DND-41 (cell line): ENCODE data around the gene LRGUK.

ENCODE experiments used
- ATAC-seq: fragments of 200-7000 bp; cut with Tn5 transposase; 3 replicates; pipeline ENCODE4 v1.9.1; 2021; ENCODE audit warnings: low read depth; ENCODE audit not compliant: insufficient read depth
- DNase-seq: peaks from one replicate; pipeline ENCODE4 v3.0.0-alpha.2; 2020
- H2AFZ ChIP-seq: 2 replicates; pipeline ENCODE4 v1.6.0; 2012; ENCODE audit warnings: low read depth, low read length
- H3K27ac ChIP-seq: 2 replicates; pipeline ENCODE4 v1.5.1; 2012; ENCODE audit warnings: low read length, inconsistent platforms
- H3K27me3 ChIP-seq: fragments of 200-600 bp; sonication (generic); 2 replicates; pipeline ENCODE4 v1.6.0; 2012; ENCODE audit warnings: low read length, mild to moderate bottlenecking, inconsistent platforms; ENCODE audit not compliant: insufficient read depth, poor library complexity
- H3K36me3 ChIP-seq: 2 replicates; pipeline ENCODE4 v1.5.1; 2012; ENCODE audit warnings: low read length, inconsistent platforms; ENCODE audit not compliant: insufficient read depth
- H3K4me1 ChIP-seq: 2 replicates; pipeline ENCODE4 v1.5.1; 2012; ENCODE audit warnings: mild to moderate bottlenecking, low read length; ENCODE audit not compliant: insufficient read depth
- H3K4me2 ChIP-seq: 2 replicates; pipeline ENCODE4 v1.6.0; 2012; ENCODE audit warnings: mild to moderate bottlenecking, moderate library complexity, low read length, inconsistent platforms; ENCODE audit not compliant: insufficient read depth
- H3K4me3 ChIP-seq, 2 experiments: fragments of 200-600 bp in 1 of 2; shearing (Covaris generic) in 1 of 2; 2 replicates each; pipeline ENCODE4 v1.5.1; 2012 to 2016; ENCODE audit warnings: inconsistent platforms in 2 of 2, low read length in 2 of 2, mild to moderate bottlenecking in 2 of 2, low read depth in 1 of 2, moderate library complexity in 1 of 2
- H3K79me2 ChIP-seq: 2 replicates; pipeline ENCODE4 v1.6.0; 2012; ENCODE audit warnings: low read length, inconsistent platforms; ENCODE audit not compliant: insufficient read depth
- H3K9ac ChIP-seq: 2 replicates; pipeline ENCODE4 v1.6.0; 2012; ENCODE audit warnings: low read depth, mild to moderate bottlenecking, inconsistent platforms, low read length, moderate library complexity
- H3K9me3 ChIP-seq: 2 replicates; pipeline ENCODE4 v1.5.1; 2012; ENCODE audit warnings: low read length, moderate library complexity, mild to moderate bottlenecking, inconsistent platforms; ENCODE audit not compliant: insufficient read depth, severe bottlenecking
- H4K20me1 ChIP-seq: 2 replicates; pipeline ENCODE4 v1.6.0; 2012; ENCODE audit warnings: low read length; ENCODE audit not compliant: insufficient read depth
- CTCF ChIP-seq: IDR thresholded peaks from 2 replicates; pipeline ENCODE4 v1.5.1; 2012; ENCODE audit warnings: borderline replicate concordance, low read length, moderate library complexity, mild to moderate bottlenecking; ENCODE audit not compliant: poor library complexity, severe bottlenecking; ENCODE audit errors: extremely low read depth
- EZH2 ChIP-seq: IDR thresholded peaks from 3 replicates; pipeline ENCODE4 v1.6.1; 2012; ENCODE audit warnings: borderline replicate concordance, low read depth, mild to moderate bottlenecking, moderate library complexity, low read length, inconsistent platforms; ENCODE audit not compliant: severe bottlenecking

The LRGUK gene

GRCh38 chr7:134154581-134155130, 27.5 kb downstream of the LRGUK start:
- Histone ChIP-seq H3K27ac (no peak overlapping the region), H3K4me1 (no peaks in the 10 kb centered on the region), H3K4me3 (no peak overlapping the region), H3K27me3 (peaks cover 8% of the 10 kb centered on the region), H2AFZ (no peak overlapping the region), H3K9me3 (no peaks in the 10 kb centered on the region), H3K36me3 (no peaks in the 10 kb centered on the region), H3K4me2 (no peak overlapping the region), H3K9ac (no peak overlapping the region), H4K20me1 (no peaks in the 10 kb centered on the region), H3K79me2 (no peaks in the 10 kb centered on the region)
- no peak for ATAC-seq
- TF ChIP-seq CTCF (no peak), EZH2 (no peak)
- no peak for DNase-seq

- ATAC-seq (no peak), DNase-seq (no peak)
- TF ChIP-seq CTCF (no peak), EZH2 (no peak)
- no peaks in the 10 kb centered on the region for H3K79me2 ChIP-seq
- no peak overlapping the region for H2AFZ ChIP-seq
- no peaks in the 10 kb centered on the region for H3K4me1 ChIP-seq
- peaks cover 8% of the 10 kb centered on the region for H3K27me3 ChIP-seq
- no peak overlapping the region for H3K4me3 ChIP-seq
- H3K4me2 ChIP-seq: no peak overlapping the region
- no peaks in the 10 kb centered on the region for H4K20me1 ChIP-seq
- no peaks in the 10 kb centered on the region for H3K36me3 ChIP-seq
- H3K9me3 ChIP-seq: no peaks in the 10 kb centered on the region
- H3K9ac ChIP-seq: no peak overlapping the region
- no peak overlapping the region for H3K27ac ChIP-seq
Measured at GRCh38 chr7:134155206-134155605, 28.1 kb downstream of the LRGUK start.

GRCh38 chr7:134155871-134156270, 28.7 kb downstream of the LRGUK start:
- Histone ChIP-seq H3K4me2 (no peak overlapping the region), H3K4me3 (no peak overlapping the region), H3K9ac (no peak overlapping the region), H3K27ac (no peak overlapping the region), H3K4me1 (no peaks in the 10 kb centered on the region), H2AFZ (no peak overlapping the region), H3K79me2 (no peaks in the 10 kb centered on the region), H3K27me3 (peaks cover 8% of the 10 kb centered on the region), H3K36me3 (no peaks in the 10 kb centered on the region), H4K20me1 (no peaks in the 10 kb centered on the region), H3K9me3 (no peaks in the 10 kb centered on the region)
- TF ChIP-seq EZH2: no peak
- TF ChIP-seq CTCF: no peak
- ATAC-seq (no peak), DNase-seq (no peak)

GRCh38 chr7:134165252-134165651, 38.1 kb downstream of the LRGUK start:
- ATAC-seq (no peak), DNase-seq (no peak)
- Histone ChIP-seq H3K9me3 (no peaks in the 10 kb centered on the region), H2AFZ (no peak overlapping the region), H3K4me1 (no peaks in the 10 kb centered on the region), H3K27ac (no peak overlapping the region), H3K4me2 (no peak overlapping the region), H3K9ac (no peak overlapping the region), H3K4me3 (no peak overlapping the region), H3K27me3 (no peaks in the 10 kb centered on the region), H3K36me3 (no peaks in the 10 kb centered on the region), H3K79me2 (no peaks in the 10 kb centered on the region), H4K20me1 (no peaks in the 10 kb centered on the region)
- TF ChIP-seq EZH2 (no peak), CTCF (no peak)
